HG02610 (cell line): ENCODE results near the gene RIBC1.
"Not testable (repeated sequence)": the region's sequence is repeated elsewhere in the genome, so short reads cannot be mapped to it uniquely, and the experiment has no call there.

Source experiments
- ATAC-seq: cut with Tn5 transposase; IDR thresholded peaks from one replicate; pipeline ENCODE4 v1.9.1; 2021; ENCODE audit warnings: mild to moderate bottlenecking, moderate library complexity; ENCODE audit not compliant: unreplicated experiment

Gene RIBC1

GRCh38 chrX:53422861-53423306 lies at the start of gene RIBC1:
RIBC1 (plus strand) TSS chrX:53422873; CDS start chrX:53426277, 3,404 bp downstream.
- no peak for ATAC-seq

DNA sequence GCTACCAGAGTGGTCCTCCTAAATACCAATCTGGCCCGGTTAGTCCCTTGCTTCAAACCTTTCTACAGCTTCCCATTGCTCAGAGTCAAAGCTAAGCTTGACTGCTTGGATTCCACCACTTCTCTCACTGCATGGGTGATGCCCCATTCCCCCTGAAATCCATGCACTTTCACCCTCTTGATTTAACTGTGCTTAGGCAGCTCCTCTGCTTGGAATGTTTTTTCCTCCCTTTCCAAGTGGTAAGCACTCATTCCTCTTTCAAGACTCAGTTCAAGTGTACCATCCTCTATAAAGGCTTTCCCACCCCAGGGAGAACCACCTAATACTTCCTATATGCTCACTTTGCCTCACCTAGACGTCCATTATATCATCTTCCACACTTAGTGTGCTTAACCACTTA lies 49.4 kb upstream of the RIBC1 start:
- no peak for ATAC-seq

DNA sequence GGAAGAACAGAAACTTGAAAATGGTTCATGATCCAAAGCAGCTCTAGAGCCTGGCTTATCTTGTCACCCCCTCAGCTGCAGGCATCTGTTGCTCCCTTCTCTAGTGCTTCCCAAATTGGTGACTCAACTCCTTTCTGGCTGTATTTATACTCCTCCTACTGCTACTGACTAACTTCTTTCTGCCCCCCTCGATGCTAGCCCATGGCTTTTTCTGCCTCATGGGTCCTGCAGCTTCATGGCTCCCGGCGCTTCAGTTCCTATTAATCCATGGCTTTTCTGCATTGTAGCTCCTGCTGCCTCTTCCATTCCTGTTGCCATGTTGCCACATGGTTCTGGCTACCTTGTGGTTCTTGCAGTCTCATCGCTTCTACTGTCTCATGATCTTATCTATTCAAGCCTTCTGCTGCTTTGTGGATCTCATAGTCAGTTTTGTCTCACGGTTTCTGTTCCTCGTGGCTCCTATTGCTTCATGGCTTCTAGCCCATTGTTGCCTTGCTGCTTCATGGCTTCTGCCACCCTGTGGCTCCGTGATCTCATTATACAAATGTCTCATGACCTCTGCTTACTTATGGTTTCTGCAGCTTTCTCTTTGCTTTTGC lies 48.4 kb upstream of the RIBC1 start:
- ATAC-seq, result no peak

- no peak for ATAC-seq
Measured at GRCh38 chrX:53374923-53375322, 47.8 kb upstream of the RIBC1 start.

- ATAC-seq, result no peak
Measured at GRCh38 chrX:53376888-53377287, 45.8 kb upstream of the RIBC1 start.

GRCh38 chrX:53377464-53377863 lies 45.2 kb upstream of the RIBC1 start:
- ATAC-seq, result no peak

GRCh38 chrX:53379008-53379710 lies 43.5 kb upstream of the RIBC1 start:
- ATAC-seq, result no peak

GRCh38 chrX:53379747-53380146 lies 42.9 kb upstream of the RIBC1 start:
- no peak for ATAC-seq

- ATAC-seq, result no peak
Measured at GRCh38 chrX:53383376-53384076, 39.1 kb upstream of the RIBC1 start.

DNA sequence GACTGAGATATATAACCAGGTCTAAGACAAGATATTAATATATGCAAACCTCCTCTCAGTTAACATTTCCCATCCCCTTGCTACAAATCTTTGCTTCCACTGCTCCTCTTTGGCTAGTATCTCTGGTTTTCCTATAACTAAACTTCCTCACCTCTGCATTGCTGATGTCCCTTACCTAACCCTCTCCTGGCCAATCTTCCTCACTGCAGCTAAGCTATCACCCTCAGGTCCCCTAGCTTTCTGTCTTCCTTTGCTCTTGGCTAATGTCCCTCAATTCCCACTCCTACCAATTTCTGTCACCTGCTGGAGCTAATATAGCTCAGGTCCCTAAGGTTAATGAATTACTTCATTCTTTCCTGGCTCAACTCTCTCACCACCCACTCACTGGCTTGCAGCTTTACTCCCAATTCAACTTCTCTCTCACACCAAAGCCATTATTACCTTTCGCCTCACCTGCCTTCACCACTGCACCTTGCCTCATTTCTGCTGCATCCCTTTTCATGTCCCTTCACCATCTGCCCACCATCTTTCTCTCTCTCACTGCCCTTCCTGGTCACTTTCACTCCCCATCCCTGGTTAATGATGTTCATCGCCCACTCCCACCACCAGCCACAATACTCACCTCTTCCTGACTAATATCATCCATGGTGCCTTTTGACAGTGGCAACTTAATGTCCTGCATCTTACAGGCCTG lies 26.9 kb upstream of the RIBC1 start:
- no peak for ATAC-seq

DNA sequence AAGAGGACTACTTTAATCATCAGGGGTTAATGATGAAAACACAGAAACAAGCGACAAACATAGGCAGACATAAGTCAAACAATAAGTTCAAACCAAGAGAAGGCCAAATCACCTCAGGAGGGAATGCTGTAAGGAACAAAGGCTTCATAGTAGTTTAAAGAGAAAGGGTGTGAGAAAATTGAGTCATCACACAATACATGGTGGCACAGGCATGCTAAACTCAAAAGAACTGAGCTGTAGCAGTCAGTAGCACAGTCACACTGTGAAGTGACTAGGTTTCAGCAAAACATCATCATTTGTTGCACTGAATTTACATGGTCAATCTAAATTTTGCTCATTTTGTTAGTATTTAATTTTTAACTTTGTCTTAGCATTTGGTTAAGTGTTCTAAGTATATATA lies 24.5 kb upstream of the RIBC1 start:
- ATAC-seq, result no peak

- ATAC-seq, result no peak
Measured at GRCh38 chrX:53403535-53403934, 19.1 kb upstream of the RIBC1 start.

DNA sequence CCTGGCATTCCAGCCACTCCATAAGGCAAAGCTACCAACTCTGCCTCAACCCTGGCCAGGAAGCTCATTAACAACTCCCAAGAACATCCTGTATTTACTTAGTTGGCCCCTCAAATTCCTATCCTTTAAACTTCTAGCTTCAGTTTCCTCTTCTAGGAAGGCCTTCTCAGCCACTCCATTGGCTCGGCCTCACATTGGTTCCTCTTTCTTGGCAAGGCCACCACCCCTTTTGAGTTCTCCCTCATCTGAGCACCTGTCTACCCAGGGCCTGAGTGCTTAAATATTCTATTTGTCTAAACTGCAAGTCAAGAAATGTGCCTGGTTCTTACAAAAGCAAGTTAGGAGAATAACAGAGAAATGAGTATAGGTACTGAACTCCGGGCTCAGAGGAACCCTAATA lies 10.2 kb upstream of the RIBC1 start:
- ATAC-seq, result no peak

GRCh38 chrX:53420351-53420750 lies 2.3 kb upstream of the RIBC1 start:
- not testable (repeated sequence) for ATAC-seq

DNA sequence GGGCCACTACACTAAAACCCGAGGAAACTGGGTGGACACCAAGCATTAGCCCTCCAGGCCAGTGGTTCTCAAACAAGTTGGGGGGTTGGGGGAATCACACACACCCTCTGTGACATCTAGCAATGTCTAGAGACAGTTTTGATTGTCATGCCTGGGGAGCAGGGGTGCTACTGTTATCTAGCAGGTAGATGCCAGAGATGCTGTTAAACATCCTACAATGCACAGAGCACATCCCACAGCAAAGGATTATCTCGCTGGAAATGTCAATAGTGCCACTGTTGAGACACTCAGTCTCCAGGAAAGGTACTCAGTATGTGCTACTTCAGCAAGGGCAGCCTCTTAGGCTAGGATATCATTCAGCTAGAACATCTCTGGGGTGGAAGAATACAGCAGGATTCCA lies 1.5 kb upstream of the RIBC1 start:
- no peak for ATAC-seq

GRCh38 chrX:53421772-53422085 lies 944 bp upstream of the RIBC1 start:
- no peak for ATAC-seq

DNA sequence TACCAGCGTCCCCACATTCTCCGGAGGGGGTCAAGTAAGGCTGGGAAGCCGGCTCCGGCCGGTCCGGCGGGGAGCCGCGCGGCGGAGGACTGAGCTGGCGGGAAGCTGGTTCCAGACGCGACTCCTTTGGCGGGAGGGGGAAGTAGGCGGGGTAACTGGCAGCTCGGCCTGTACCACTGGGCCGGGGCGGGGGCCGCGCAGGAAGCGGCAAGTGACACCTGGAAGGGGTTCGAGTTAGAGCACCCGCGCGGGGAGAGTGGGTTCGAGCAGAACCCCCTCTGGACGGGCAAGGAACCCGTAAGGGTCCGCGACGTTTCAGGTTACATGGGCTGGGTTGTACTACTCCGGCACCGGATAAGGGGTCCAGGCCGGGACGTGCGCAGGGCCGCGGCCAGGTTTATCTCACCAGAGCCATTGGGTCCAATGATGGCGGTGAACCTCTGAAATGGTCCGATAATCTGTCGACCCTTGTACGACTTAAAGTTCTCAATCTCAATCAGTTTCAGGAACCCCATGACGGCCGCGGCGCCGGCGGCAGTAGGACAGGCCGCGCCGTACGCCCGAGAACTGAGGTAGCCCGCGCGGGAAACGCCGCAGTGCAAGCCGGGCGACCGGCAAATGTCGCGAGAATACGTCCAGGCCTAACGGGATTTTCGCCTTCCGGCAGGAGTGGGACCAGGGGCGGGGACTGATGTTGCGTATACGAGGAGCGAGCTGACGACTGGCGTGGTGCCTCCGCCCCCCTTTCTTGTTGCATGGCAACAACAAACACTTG lies 400 bp upstream of the RIBC1 start, which contains the start of gene SMC1A:
TSS of gene SMC1A (minus strand) at position 569 of the 775 bp plus-strand sequence. CDS start at position 515, 54 bp downstream.
- peak; percentile 97 for ATAC-seq

GRCh38 chrX:53429755-53430154 lies 7.1 kb downstream of the RIBC1 start:
- ATAC-seq, result no peak

DNA sequence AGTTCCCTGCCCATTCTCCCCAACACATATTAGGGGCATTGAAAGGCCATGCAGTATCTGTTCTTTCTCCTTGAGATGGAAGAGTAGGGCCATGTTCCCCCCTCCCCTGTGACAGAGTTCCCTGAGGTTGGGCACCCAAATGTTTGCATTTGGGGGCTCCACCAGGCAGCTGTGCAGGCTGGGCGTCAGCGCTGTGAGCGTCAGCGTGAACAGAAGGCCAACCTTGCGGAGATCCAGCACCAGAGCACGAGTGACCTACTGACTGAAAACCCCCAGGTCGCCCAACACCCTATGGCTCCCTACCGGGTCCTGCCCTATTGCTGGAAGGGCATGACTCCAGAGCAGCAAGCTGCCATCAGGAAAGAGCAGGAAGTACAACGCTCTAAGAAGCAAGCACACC lies 7.6 kb downstream of the RIBC1 start:
- no peak for ATAC-seq
